Measurements from ENCODE around the gene COMP. TPM values are rescaled to one million over a fixed set of nuclear protein-coding genes. Genes with fewer than 3 reads are reported as not detected.

The COMP gene
- total and polyA plus RNA-seq, 2 donors from 2014 or later, result 1.8 to 33.2 TPM

- H3K9me3 ChIP-seq (ENCODE audit: control insufficient read depth in 2 of 3, insufficient read depth in 1 of 3, low read length in 3 of 3), result no peaks in the 10 kb centered on the region
- no peak for DNase-seq
- H3K27ac ChIP-seq (ENCODE audit: low read depth in 2 of 2, low read length in 2 of 2), result no peak overlapping the region
- H3K4me3 ChIP-seq (ENCODE audit: low read length in 3 of 3), result no peak overlapping the region
- FAIRE-seq, result no peak
- no peaks in the 10 kb centered on the region for H3K36me3 ChIP-seq (ENCODE audit: control insufficient read depth in 2 of 3, insufficient read depth in 3 of 3, low read length in 3 of 3)
- intact Hi-C loops (cut with DNase I), result no loop called here
- no peak overlapping the region for H3K9ac ChIP-seq (ENCODE audit: low read length in 3 of 3)
- H3K4me1 ChIP-seq (ENCODE audit: control insufficient read depth in 2 of 3, insufficient read depth in 2 of 3, low read depth in 1 of 3, low read length in 3 of 3), result no peaks in the 10 kb centered on the region
- peaks cover 5% of the 10 kb centered on the region for H3K27me3 ChIP-seq (ENCODE audit: control insufficient read depth, insufficient read depth, low read length)
- no peak for TF ChIP-seq CTCF (IDR thresholded peaks at IDR 0.05; ENCODE audit: borderline replicate concordance, extremely low read depth, insufficient read depth)
These were observed 11.0 kb downstream of the COMP start for GRCh38 chr19:18780081-18780480.

GRCh38 chr19:18778826-18779495 lies 12.1 kb downstream of the COMP start:
- H3K9me3 ChIP-seq (ENCODE audit: control insufficient read depth in 2 of 3, insufficient read depth in 1 of 3, low read length in 3 of 3), result no peaks in the 10 kb centered on the region
- H3K9ac ChIP-seq (ENCODE audit: low read length in 3 of 3), result no peak overlapping the region
- intact Hi-C loops (cut with DNase I), result no loop called here
- DNase-seq, result no peak
- no peak overlapping the region for H3K4me3 ChIP-seq (ENCODE audit: low read length in 3 of 3)
- H3K27me3 ChIP-seq (ENCODE audit: control insufficient read depth, insufficient read depth, low read length), result peaks cover 5% of the 10 kb centered on the region
- no peaks in the 10 kb centered on the region for H3K4me1 ChIP-seq (ENCODE audit: control insufficient read depth in 2 of 3, insufficient read depth in 2 of 3, low read depth in 1 of 3, low read length in 3 of 3)
- no peaks in the 10 kb centered on the region for H3K36me3 ChIP-seq (ENCODE audit: control insufficient read depth in 2 of 3, insufficient read depth in 3 of 3, low read length in 3 of 3)
- no peak overlapping the region for H3K27ac ChIP-seq (ENCODE audit: low read depth in 2 of 2, low read length in 2 of 2)
- TF ChIP-seq CTCF (IDR thresholded peaks at IDR 0.05; ENCODE audit: borderline replicate concordance, extremely low read depth, insufficient read depth), result no peak
- FAIRE-seq, result no peak

GRCh38 chr19:18778076-18778389 lies 13.1 kb downstream of the COMP start:
- H3K9me3 ChIP-seq (ENCODE audit: control insufficient read depth in 2 of 3, insufficient read depth in 1 of 3, low read length in 3 of 3), result no peaks in the 10 kb centered on the region
- TF ChIP-seq CTCF (IDR thresholded peaks at IDR 0.05; ENCODE audit: borderline replicate concordance, extremely low read depth, insufficient read depth), result no peak
- DNase-seq (no peak), FAIRE-seq (no peak)
- H3K4me3 ChIP-seq (ENCODE audit: low read length in 3 of 3), result no peak overlapping the region
- H3K36me3 ChIP-seq (ENCODE audit: control insufficient read depth in 2 of 3, insufficient read depth in 3 of 3, low read length in 3 of 3), result no peaks in the 10 kb centered on the region
- no peak overlapping the region for H3K9ac ChIP-seq (ENCODE audit: low read length in 3 of 3)
- H3K27ac ChIP-seq (ENCODE audit: low read depth in 2 of 2, low read length in 2 of 2), result no peak overlapping the region
- H3K27me3 ChIP-seq (ENCODE audit: control insufficient read depth, insufficient read depth, low read length), result peaks cover 5% of the 10 kb centered on the region
- no peaks in the 10 kb centered on the region for H3K4me1 ChIP-seq (ENCODE audit: control insufficient read depth in 2 of 3, insufficient read depth in 2 of 3, low read depth in 1 of 3, low read length in 3 of 3)
- intact Hi-C loops (cut with DNase I), result no loop called here
